Endothelial cell of umbilical vein (primary cell): ENCODE results near the gene PHPT1. TPM values are rescaled to one million over a fixed set of nuclear protein-coding genes. Genes with fewer than 3 reads are reported as not detected.

Source experiments
- BruUV-seq: library from RNA; stranded (reverse); fragments of 400-500 nt; replicated peaks from 2 replicates; lab custom pipeline; 2021; lab: Mats Ljungman, UMichigan
- CTCF ChIA-PET: fragments of 300-600, 350-600 bp; sonication (Branson Sonifier 250); formaldehyde crosslinking; loops from one replicate; lab custom pipeline; 2021; ENCODE audit warnings: antibody characterized with exemption, inconsistent platforms; lab: Charles Lee
- POLR2A ChIA-PET: fragments of 300-600, 350-600 bp; sonication (Branson Sonifier 250); formaldehyde crosslinking; loops from one replicate; lab custom pipeline; 2021; ENCODE audit warnings: antibody characterized with exemption, inconsistent platforms; lab: Charles Lee
- DNase-seq: peaks from one replicate; pipeline ENCODE4 v3.0.0-alpha.2; 2011; ENCODE audit warnings: low read depth, low spot score
- FAIRE-seq: peaks from 2 replicates; lab custom pipeline; 2011; peaks lifted over from hg19 to GRCh38; lab: Jason Lieb, UNC
- H2AFZ ChIP-seq: 2 replicates; pipeline ENCODE4 v1.6.0; 2012; ENCODE audit warnings: low read depth, low read length, control low read depth, inconsistent platforms
- H3K27ac ChIP-seq: 2 replicates; pipeline ENCODE4 v1.5.1; 2011; ENCODE audit warnings: low read depth, mild to moderate bottlenecking, control low read depth, low read length, moderate library complexity; ENCODE audit not compliant: insufficient read depth
- H3K27me3 ChIP-seq, 2 experiments: 2 replicates each; pipeline versions ENCODE4 v1.6.0 to v1.6.1; 2011; ENCODE audit warnings: low read length in 2 of 2, mixed read lengths in 1 of 2; ENCODE audit not compliant: control insufficient read depth in 2 of 2, insufficient read depth in 2 of 2
- H3K36me3 ChIP-seq, 2 experiments: 2 replicates in 1 of 2; 3 replicates in 1 of 2; pipeline ENCODE4 v1.5.1; 2011; ENCODE audit warnings: low read length in 2 of 2, mild to moderate bottlenecking in 1 of 2, moderate library complexity in 1 of 2; ENCODE audit not compliant: control insufficient read depth in 2 of 2, insufficient read depth in 2 of 2; ENCODE audit errors: extremely low read depth in 1 of 2
- H3K4me1 ChIP-seq: 3 replicates; pipeline ENCODE4 v1.5.1; 2011; ENCODE audit warnings: mild to moderate bottlenecking, low read length; ENCODE audit not compliant: control insufficient read depth, insufficient read depth; ENCODE audit errors: extremely low read depth
- H3K4me2 ChIP-seq: 2 replicates; pipeline ENCODE4 v1.6.1; 2011; ENCODE audit warnings: low read length, control low read depth, mixed read lengths; ENCODE audit not compliant: insufficient read depth
- H3K4me3 ChIP-seq, 3 experiments: fragments of 200-600 bp in 1 of 3; sonication (generic), shearing (Covaris generic) in 1 of 3; replicated peaks in 1 of 3; 2 replicates each; pipeline ENCODE4 v1.5.1; 2011 to 2016; ENCODE audit warnings: control low read depth in 3 of 3, low read length in 3 of 3, mild to moderate bottlenecking in 2 of 3, inconsistent platforms in 1 of 3, low read depth in 1 of 3, moderate library complexity in 1 of 3; ENCODE audit not compliant: insufficient read depth in 1 of 3
- H3K79me2 ChIP-seq: 2 replicates; pipeline ENCODE4 v1.6.0; 2012; ENCODE audit warnings: low read length, inconsistent platforms; ENCODE audit not compliant: control insufficient read depth, insufficient read depth
- H3K9ac ChIP-seq: replicated peaks from 2 replicates; pipeline ENCODE3; 2011; ENCODE audit warnings: low read length, control low read depth; ENCODE audit not compliant: insufficient read depth; ENCODE audit errors: extremely low read depth
- H3K9me1 ChIP-seq: replicated peaks from 3 replicates; pipeline ENCODE4 v1.6.0; 2011; ENCODE audit warnings: mild to moderate bottlenecking, low read length; ENCODE audit not compliant: control insufficient read depth, insufficient read depth; ENCODE audit errors: extremely low read depth
- H3K9me3 ChIP-seq: replicated peaks from 2 replicates; pipeline ENCODE4 v1.5.1; 2012; ENCODE audit warnings: low read length, inconsistent platforms; ENCODE audit not compliant: control insufficient read depth, insufficient read depth
- H4K20me1 ChIP-seq: replicated peaks from 2 replicates; pipeline ENCODE3; 2011; ENCODE audit warnings: mild to moderate bottlenecking, low read length; ENCODE audit not compliant: control insufficient read depth, insufficient read depth; ENCODE audit errors: extremely low read depth
- EZH2 ChIP-seq: IDR thresholded peaks from 2 replicates; pipeline ENCODE4 v1.6.1; 2012; ENCODE audit warnings: borderline replicate concordance, low read depth, mild to moderate bottlenecking, moderate library complexity, low read length, inconsistent platforms; ENCODE audit not compliant: severe bottlenecking
- FOS ChIP-seq: IDR thresholded peaks from 2 replicates; pipeline ENCODE4 v1.6.1; 2011; ENCODE audit warnings: mild to moderate bottlenecking, low read length, moderate library complexity, borderline replicate concordance; ENCODE audit not compliant: insufficient read depth
- JUN ChIP-seq: IDR thresholded peaks from 2 replicates; pipeline ENCODE4 v1.6.1; 2011; ENCODE audit warnings: borderline replicate concordance, low read depth; ENCODE audit not compliant: insufficient read length, insufficient read depth
- MYC ChIP-seq: IDR thresholded peaks from one replicate; pipeline ENCODE4 v1.6.1; 2011; ENCODE audit warnings: mild to moderate bottlenecking, low read depth, low read length
- POLR2A ChIP-seq: IDR thresholded peaks from 2 replicates; pipeline ENCODE4 v1.6.1; 2012; ENCODE audit warnings: low read depth, mild to moderate bottlenecking, control low read depth, low read length
- dilution Hi-C: fragments of 300-500 bp; cut with MboI; formaldehyde crosslinking; loops from one replicate; pipeline ENCODE4 v1.15.0; 2019; ENCODE audit warnings: low sequenced_read_pairs; ENCODE audit not compliant: extremely low pct_ligation_motif_present
- intact Hi-C: fragments of 100-400 bp; cut with micrococcal nuclease; formaldehyde crosslinking; loops from one replicate; pipeline ENCODE4 v1.10.0; 2022
- polyA plus RNA-seq, 4 experiments: library from polyadenylated mRNA; depleted of rRNA in 3 of 4; stranded (reverse) in 3 of 4; unstranded in 1 of 4; fragments of >200 nt; gene quantifications; 2 replicates each; pipeline versions ENCODE4 v1.2.1 to v1.2.3, GENCODE V29; 2011 to 2012; ENCODE audit warnings: missing spikeins in 1 of 4
- total RNA-seq: library from RNA; stranded (reverse); gene quantifications from 2 replicates; pipeline ENCODE4 v1.2.3, GENCODE V29; 2021
- TF ChIP-seq, protein P1 (sequence below), 2 donors: IDR thresholded peaks; 1 replicate in 1 of 2; 2 replicates in 1 of 2; pipeline ENCODE4 v1.5.1; 2011; ENCODE audit warnings: low read length in 2 of 2, mild to moderate bottlenecking in 2 of 2, moderate library complexity in 2 of 2, control low read depth in 1 of 2, inconsistent platforms in 1 of 2, low read depth in 1 of 2; ENCODE audit not compliant: insufficient read depth in 1 of 2; ENCODE audit errors: extremely low read depth in 1 of 2
- TF ChIP-seq, protein P2 (sequence below): IDR thresholded peaks from 2 replicates; pipeline ENCODE4 v1.6.1; 2011; ENCODE audit not compliant: insufficient read depth, insufficient read length

PHPT1 gene
- total and polyA plus RNA-seq, 2 donors (not counting 3 experiments of a cell fraction or from before 2014, with no cell fraction given) = 139 to 319 TPM

DNA sequence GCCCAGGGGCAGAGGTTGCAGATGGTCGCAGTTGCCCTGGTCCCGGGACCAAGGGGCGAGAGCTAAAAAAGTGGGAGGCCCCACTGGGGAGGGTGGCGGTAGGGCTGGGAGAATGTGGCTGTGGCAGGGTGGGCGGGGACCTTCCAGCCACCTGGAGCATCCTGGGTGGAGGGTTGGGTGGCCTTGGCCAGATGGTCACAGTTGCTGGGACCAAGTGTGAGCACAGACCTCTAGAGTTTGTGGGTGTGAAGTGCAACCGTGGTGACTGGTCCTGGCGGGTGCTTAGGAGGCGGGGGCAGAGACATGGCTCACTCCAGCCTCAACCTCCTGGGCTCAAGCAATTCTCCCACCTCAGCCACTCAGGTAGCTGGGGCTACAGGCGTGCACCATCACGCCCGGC is 31.4 kb downstream of the PHPT1 start:
- H3K9ac ChIP-seq = no peak overlapping the region
- DNase-seq = no peak
- no TSS peak for BruUV-seq

More for the DNA sequence above, 31.4 kb downstream of the PHPT1 start:
- Histone ChIP-seq H3K4me2 (no peak overlapping the region), H4K20me1 (no peaks in the 10 kb centered on the region), H3K4me1 (peaks cover 7% of the 10 kb centered on the region), H3K79me2 (no peaks in the 10 kb centered on the region), H3K9me3 (no peaks in the 10 kb centered on the region), H3K27me3 (no peaks in the 10 kb centered on the region), H3K9me1 (no peaks in the 10 kb centered on the region), H3K27ac (no peak overlapping the region), H2AFZ (no peak overlapping the region), H3K4me3 (no peak overlapping the region), H3K36me3 (no peaks in the 10 kb centered on the region)
- FAIRE-seq = no peak
- CTCF ChIA-PET = no interaction called here
- intact Hi-C loops (no loop called here), dilution Hi-C loops (no loop called here)
- POLR2A ChIA-PET = no interaction called here
- TF ChIP-seq POLR2A (no peak), MYC (no peak), EZH2 (no peak), FOS (no peak), JUN (no peak)
- TF ChIP-seq, protein P1, sequence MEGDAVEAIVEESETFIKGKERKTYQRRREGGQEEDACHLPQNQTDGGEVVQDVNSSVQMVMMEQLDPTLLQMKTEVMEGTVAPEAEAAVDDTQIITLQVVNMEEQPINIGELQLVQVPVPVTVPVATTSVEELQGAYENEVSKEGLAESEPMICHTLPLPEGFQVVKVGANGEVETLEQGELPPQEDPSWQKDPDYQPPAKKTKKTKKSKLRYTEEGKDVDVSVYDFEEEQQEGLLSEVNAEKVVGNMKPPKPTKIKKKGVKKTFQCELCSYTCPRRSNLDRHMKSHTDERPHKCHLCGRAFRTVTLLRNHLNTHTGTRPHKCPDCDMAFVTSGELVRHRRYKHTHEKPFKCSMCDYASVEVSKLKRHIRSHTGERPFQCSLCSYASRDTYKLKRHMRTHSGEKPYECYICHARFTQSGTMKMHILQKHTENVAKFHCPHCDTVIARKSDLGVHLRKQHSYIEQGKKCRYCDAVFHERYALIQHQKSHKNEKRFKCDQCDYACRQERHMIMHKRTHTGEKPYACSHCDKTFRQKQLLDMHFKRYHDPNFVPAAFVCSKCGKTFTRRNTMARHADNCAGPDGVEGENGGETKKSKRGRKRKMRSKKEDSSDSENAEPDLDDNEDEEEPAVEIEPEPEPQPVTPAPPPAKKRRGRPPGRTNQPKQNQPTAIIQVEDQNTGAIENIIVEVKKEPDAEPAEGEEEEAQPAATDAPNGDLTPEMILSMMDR (IDR thresholded peaks at IDR 0.05; ENCODE audit: extremely low read depth in 1 of 2, insufficient read depth in 1 of 2, low read depth in 1 of 2, low read length in 2 of 2) = no peak
- TF ChIP-seq, protein P2, sequence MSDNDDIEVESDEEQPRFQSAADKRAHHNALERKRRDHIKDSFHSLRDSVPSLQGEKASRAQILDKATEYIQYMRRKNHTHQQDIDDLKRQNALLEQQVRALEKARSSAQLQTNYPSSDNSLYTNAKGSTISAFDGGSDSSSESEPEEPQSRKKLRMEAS = no peak
